Right hindlimb (tissue), 1 donor: ENCODE results near the gene POLR2J2.
"Not testable (repeated sequence)": the region's sequence is repeated elsewhere in the genome, so short reads cannot be mapped to it uniquely, and the experiment has no call there.

ENCODE experiments used
- DNase-seq: peaks from one replicate; pipeline ENCODE4 v3.0.0-alpha.2; 2018

POLR2J2 gene

GRCh38 chr7:102667523-102667922 is 3.9 kb downstream of the POLR2J2 start:
- DNase-seq: not testable (repeated sequence)

DNA sequence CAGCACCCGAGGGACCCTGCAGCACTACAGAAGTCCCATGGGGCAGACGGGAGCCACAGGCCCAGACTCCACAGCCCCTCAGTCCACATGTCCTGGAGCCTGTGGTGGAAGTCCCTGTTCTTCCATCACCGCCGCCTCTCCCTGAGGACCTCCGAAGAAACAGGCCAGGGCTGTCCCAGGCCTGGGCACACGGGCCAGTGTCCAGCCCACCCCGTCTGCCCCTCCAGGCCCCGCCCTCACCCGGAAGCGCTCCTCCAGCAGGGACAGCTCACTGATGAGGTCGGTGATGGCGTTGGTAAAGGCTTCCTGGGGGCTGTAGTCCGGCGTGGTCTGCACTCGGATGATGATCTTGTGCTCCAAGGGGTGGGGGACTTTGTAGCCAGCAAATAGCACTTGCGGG is 4.6 kb downstream of the POLR2J2 start:
- not testable (repeated sequence) for DNase-seq

DNA sequence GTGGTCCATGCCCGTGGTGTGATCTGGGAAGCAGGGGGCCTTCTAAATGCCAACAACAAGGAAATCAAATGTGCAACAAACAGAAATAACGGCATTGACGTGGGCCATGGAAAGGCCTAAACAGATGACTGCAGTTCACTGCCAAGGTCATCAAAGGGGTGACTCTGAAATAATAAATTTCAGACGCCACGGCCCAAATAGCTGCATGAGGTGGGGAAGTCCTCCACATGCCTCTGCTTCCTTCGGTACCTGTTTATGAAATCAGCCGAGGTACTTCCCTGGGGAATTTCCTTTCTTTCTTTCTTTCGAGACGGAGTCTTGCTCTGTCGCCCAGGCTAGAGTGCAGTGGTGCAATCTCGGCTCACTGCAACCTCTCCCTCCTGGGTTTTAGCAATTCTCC is 6.7 kb downstream of the POLR2J2 start:
- DNase-seq: not testable (repeated sequence)

DNA sequence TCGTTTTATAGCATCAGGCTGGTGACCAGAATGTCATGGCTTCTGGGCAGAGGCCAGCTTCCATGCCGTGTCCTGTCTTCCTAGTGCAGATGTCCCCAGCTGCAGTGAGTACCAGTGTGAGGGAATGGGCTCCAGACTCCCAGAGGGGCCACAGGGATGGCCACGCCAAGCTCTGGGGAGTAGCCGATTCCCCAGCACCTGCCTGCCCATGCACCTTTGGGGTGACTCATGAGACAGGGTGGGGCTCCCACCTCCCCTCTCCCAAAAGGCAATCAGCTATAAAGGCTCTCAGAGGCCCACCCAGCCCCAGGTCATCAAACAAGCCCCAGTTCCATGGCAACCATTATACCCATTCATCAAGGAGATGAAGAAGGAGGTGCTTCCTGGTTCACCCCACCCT is 21.5 kb downstream of the POLR2J2 start, which contains the start of gene SPDYE2B:
TSS of gene SPDYE2B (plus strand) at position 396 of the 400 bp plus-strand sequence. CDS start 2,030 bp downstream, outside the sequence.
- not testable (repeated sequence) for DNase-seq

DNA sequence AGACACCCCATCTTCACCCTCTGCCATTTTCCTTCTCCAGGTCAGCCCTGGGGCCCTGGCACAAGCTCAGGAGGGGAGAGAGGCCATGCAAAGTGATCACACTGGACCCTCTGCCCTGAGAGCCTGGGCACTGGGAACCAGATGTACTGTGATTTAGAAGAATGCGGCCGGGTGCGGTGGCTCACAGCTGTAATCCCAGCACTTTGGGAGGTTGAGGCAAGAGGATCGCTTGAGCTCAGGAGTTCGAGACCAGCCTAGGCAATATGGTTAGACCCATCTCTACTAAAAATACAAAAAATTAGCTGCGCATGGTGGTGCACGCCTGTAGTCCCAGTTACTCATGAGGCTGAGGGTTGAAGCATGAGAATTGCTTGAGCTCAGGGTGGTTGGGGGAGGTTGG is 23.6 kb downstream of the POLR2J2 start:
- DNase-seq: not testable (repeated sequence)

- DNase-seq: not testable (repeated sequence)
Measured at GRCh38 chr7:102643404-102643803, 28.1 kb downstream of the POLR2J2 start.

DNA sequence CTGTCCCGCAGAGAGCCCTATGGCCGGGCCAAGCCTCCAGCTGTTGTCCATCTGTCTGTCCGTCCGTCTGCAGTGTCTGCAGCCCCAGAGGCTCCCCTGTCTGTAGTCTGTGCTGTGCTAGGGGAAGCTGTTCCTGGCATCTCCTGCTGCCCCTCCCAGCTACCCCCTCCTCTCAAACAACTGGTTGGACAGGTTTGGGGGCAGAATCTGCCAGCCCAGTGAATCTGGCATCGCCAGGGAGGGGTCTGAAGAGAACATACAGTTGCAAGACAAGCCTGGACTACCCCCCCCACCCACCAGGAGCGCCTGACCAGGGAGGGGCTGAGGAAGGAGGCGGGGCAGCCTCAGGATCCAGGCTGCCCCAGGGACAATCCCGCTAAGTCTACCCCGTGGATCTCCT is 28.8 kb downstream of the POLR2J2 start, which contains the start of gene UPK3BL1:
TSS of gene UPK3BL1 (minus strand) at position 101 of the 400 bp plus-strand sequence. CDS start at position 51, 50 bp downstream.
- DNase-seq: not testable (repeated sequence)

GRCh38 chr7:102638848-102639247 is 32.6 kb downstream of the POLR2J2 start:
- peak; percentile 11 for DNase-seq

- DNase-seq: not testable (repeated sequence)
Measured at GRCh38 chr7:102636956-102637355, 34.5 kb downstream of the POLR2J2 start.

DNA sequence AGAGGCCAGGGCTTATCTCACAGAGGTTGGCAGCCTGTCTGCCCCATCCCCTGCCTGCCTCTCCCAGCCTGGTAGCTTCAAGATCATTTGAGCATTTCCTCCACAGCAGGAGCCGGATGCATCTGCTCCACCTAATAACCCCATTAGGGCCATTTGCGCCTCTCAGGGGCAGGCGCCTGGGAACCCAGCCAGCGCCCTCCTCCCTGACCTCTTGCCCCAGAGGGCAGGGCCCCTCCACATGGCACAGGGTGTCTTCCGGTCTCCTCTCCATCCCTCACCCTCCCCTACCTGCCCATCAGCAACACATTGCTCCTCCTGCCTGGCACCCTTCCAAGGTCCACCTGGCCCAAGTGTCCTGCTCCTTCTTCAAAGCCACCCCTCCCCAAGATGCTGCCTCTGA is 36.1 kb downstream of the POLR2J2 start:
- not testable (repeated sequence) for DNase-seq

DNA sequence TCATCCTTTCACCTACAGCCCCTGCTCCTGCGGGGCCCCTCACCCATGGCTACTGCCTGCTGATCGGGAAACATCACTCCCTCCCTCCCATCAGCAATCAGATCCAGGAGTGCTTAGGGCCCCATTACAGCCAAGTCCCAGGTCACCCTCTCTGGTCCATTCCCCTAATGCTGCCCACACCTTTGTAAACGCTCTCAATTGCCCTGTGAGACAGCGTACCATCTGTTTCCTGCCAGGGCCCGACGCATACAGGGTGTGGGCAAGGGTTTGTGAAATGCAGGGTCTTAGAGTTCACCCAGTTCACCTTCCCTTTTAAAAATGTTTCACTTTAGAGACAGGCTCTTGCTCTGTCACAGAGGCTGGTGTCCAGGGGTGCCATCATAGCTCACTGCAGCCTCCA is 37.2 kb downstream of the POLR2J2 start:
- not testable (repeated sequence) for DNase-seq

DNA sequence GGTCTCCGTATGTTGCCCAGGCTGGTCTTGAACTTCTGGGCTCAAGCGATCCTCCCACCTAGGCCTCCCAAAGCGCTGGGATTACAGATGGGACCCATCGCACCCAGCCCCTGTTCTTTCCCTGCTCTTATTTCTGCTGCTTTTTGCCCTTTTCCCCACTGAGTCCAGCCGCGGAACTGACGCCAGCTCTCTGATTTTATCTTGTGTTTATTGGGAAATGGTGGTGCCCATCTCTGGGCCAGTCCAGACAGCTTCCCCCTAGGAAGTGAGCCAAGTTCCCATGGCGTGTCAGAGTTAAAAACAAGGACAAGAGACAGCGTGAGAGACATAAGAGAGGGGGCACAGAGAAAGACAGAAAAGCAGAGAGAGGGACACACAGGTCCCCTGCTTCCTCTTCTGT is 40.8 kb downstream of the POLR2J2 start:
- not testable (repeated sequence) for DNase-seq

DNA sequence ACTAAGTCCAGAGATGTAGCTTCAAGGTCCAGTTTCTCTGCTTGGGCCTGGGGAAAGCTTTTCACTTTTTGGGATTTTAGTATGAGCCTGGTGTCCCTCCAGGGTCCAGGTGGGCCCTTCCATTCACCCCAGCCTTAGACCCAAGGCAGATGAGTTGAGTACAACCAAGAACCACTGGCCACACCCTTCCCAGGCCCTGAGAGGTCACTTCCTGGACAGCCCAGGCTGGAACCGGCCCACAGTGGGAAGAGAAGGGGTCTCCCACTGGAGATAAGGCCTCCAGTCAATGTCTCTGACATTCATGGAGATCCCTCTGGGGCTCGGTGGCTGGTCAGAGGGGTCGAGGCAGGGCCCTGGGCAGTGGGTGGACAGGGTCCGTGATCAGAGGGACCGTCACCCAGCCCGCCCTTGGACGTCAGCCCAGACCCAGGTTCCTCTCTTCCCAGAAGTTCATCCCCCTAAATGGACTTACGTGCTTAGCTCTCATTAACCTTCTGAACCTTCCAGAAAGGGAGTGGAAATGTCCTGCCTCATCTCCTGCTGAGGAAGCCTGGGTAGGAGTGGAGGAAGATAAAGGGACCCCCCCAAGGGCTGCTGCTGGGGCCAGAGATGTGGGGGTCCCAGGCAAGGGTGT is 44.1 kb downstream of the POLR2J2 start:
- not testable (repeated sequence) for DNase-seq

GRCh38 chr7:102618122-102618521 is 53.3 kb downstream of the POLR2J2 start:
- not testable (repeated sequence) for DNase-seq

DNA sequence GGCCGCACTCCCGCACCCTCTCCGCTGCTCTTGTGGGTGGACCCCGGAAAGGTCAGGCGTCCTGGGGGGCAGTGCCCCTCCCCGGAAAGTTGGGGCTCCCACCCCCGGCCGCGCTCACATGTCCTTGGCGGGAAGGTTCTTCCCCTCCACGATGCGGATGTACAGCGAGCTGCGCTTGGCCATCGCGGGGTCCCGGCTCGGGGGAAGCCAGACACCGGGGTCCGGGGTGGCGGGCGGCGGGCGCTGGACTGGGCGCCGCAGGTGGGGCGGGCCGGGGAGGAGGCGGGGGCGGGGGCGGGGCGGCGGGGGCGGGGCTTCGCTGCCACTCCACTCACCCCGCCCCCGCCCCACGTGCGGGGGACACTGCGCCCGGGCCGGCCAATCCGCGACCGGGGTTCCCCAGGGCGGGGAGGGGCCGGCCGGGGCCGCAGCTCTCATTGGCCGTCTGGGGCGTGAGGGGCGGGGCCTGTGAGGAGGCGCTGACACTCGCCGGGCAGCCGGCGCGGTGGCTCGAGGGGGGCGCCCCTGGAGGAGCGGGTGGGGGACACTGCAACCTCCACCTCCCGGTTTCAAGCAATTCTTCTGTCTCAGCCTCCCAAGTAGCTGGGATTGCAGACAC is 54.8 kb downstream of the POLR2J2 start, which contains the start of gene RASA4:
TSS of gene RASA4 (minus strand) at position 250 of the 619 bp plus-strand sequence. CDS start at position 183, 67 bp downstream.
- DNase-seq: peak; percentile 70
